Activated naive CD4-positive, alpha-beta T cell treated with anti-CD3 and anti-CD28 coated beads, Interleukin-2, amount 50 U/mL, for 24 hours (primary cell): ENCODE results near the gene PRR15.

Experiments used
- H3K27ac Mint-ChIP-seq: one replicate; pipeline ENCODE4 v1.8.0; 2021; ENCODE audit warnings: mild to moderate bottlenecking, mixed read lengths
- H3K27me3 Mint-ChIP-seq: one replicate; pipeline ENCODE4 v1.8.0; 2021; ENCODE audit warnings: mixed read lengths
- H3K36me3 Mint-ChIP-seq: one replicate; pipeline ENCODE4 v1.8.0; 2021; ENCODE audit warnings: mixed read lengths
- H3K4me1 Mint-ChIP-seq: one replicate; pipeline ENCODE4 v1.8.0; 2021; ENCODE audit warnings: mixed read lengths
- H3K4me3 Mint-ChIP-seq: one replicate; pipeline ENCODE4 v1.8.0; 2021; ENCODE audit warnings: mild to moderate bottlenecking, mixed read lengths
- H3K9me3 Mint-ChIP-seq: one replicate; pipeline ENCODE4 v1.8.0; 2021; ENCODE audit warnings: mixed read lengths

Gene PRR15

DNA sequence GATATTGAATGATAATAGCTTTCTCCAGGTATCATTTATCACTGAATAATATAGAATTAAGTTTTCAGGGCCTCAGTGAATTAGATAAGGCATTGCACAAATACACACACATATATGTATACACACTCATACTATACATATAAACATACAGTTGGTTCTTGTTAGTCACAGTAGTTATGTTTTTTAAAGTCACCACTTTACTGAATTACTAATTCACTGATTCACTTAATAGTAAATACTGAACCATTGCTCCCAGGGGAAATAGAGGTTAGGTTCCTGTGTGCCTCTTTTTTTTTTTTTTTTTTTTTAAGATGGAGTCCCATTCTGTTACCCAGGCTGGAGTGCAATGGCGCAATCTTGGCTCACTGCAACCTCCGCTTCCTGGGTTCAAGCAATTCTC, 33.6 kb downstream of the PRR15 start:
- Mint-ChIP-seq H3K9me3 (no peaks in the 10 kb centered on the region), H3K27ac (no peak overlapping the region), H3K4me1 (no peaks in the 10 kb centered on the region), H3K27me3 (peaks cover 2% of the 10 kb centered on the region), H3K36me3 (no peaks in the 10 kb centered on the region), H3K4me3 (no peak overlapping the region)

DNA sequence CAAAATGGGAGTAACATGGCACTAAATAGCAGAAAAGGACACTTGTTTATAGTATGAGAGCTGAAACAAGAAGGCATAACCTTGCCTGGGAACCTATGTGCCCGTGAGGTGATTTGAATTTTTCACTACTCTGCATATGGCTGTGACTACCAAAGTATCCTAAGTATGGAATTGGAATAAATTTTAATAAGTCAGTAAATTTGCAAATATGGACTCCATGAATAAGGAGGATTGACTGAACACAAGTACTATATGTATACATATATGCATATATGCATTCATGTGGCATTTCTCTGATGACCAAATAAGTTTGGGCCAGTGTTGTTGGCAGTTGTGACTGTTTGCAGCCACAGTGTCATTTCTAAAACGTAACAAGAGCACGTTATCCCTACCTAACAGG, 34.5 kb downstream of the PRR15 start:
- Mint-ChIP-seq H3K36me3 (no peaks in the 10 kb centered on the region), H3K27me3 (peaks cover 2% of the 10 kb centered on the region), H3K4me1 (no peaks in the 10 kb centered on the region), H3K9me3 (no peaks in the 10 kb centered on the region), H3K27ac (no peak overlapping the region), H3K4me3 (no peak overlapping the region)

DNA sequence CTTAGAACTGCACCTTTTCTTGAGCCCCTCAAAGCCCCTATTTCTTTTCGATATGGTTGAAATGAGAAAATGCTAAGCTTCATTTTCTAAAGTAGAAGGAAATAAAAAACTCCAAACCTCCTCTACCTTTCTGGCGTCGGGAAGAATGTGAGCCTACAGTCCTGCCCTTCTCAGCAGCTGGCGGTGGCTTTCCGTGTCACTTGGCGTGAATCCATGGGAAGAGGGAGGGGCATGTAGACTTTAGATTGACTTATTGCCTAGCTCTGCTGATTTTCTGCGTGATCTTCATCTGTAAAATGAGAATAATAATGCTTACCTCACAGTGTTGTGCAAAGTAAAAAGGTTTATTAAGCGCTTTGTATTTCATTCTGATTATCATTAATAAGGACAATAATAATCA, 35.0 kb downstream of the PRR15 start:
- Mint-ChIP-seq H3K36me3 (no peaks in the 10 kb centered on the region), H3K9me3 (no peaks in the 10 kb centered on the region), H3K4me1 (no peaks in the 10 kb centered on the region), H3K27me3 (peaks cover 2% of the 10 kb centered on the region), H3K27ac (no peak overlapping the region), H3K4me3 (no peak overlapping the region)

DNA sequence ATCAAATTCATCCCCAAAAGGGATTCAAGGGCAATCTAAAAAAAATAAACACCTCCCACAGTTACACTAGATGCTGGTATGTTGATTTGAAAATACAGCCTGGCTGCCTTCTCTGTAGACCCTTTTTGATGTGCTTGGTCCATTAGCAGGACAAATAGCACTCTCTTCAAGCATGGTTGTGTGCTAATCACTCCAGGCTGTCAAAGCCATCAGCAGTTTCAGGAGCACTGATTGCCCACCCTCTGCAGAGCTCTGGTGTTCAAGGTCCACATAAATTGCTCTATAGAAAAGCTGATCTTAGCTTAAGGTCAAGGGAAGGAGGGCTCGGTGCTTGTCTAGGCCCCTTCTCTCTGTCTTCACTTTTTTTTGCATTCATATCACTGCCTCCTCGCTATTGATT, 35.4 kb downstream of the PRR15 start:
- peaks cover under 1% of the 10 kb centered on the region for H3K9me3 Mint-ChIP-seq
- no peak overlapping the region for H3K27ac Mint-ChIP-seq
- H3K27me3 Mint-ChIP-seq: peaks cover 2% of the 10 kb centered on the region
- no peaks in the 10 kb centered on the region for H3K36me3 Mint-ChIP-seq
- no peak overlapping the region for H3K4me3 Mint-ChIP-seq
- H3K4me1 Mint-ChIP-seq: no peaks in the 10 kb centered on the region

DNA sequence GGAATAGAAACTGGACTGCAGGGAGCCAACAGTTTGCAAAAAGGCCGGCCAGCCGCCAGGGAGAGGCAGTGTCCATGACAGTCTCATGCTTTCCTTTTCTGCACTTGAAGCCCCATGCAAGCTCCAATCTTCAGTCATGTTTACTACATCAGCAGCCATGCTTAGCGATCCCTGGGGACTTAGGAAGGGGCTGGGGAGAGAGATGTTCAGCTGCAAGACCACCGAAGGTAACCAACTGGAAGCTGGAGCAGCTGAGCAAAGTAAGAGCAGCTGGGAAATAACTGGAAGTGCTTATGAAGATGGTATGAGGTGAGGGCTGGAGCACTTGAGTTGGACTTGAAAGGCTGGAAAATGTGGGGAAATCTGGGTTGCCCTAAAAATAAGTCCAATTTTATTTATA, 37.0 kb downstream of the PRR15 start:
- peaks cover 6% of the 10 kb centered on the region for H3K9me3 Mint-ChIP-seq

DNA sequence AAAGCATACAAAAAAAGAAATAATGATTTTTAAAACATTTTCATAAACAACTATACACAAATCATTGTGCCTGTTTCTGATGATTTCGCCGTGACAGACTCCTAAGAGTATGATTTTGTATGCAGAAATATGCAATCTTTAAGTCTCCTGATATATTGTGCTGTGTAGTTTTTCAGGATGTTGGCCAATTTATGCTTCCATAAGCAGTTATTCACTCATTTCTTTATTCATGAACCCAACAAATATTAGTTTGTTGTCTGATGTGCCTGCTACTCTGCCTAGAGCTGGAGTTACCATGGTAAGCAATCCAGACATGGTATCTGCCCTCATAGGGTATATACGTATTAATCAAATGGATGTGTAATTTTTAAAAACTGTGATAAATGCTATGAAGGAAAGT, 40.4 kb downstream of the PRR15 start:
- no peak overlapping the region for H3K4me3 Mint-ChIP-seq
- no peaks in the 10 kb centered on the region for H3K4me1 Mint-ChIP-seq
- peaks cover 6% of the 10 kb centered on the region for H3K9me3 Mint-ChIP-seq
- peaks cover 3% of the 10 kb centered on the region for H3K27me3 Mint-ChIP-seq
- no peaks in the 10 kb centered on the region for H3K36me3 Mint-ChIP-seq
- no peak overlapping the region for H3K27ac Mint-ChIP-seq

More for the DNA sequence above, 37.0 kb downstream of the PRR15 start:
- Mint-ChIP-seq H3K36me3 (no peaks in the 10 kb centered on the region), H3K27me3 (peaks cover 1% of the 10 kb centered on the region), H3K4me1 (no peaks in the 10 kb centered on the region), H3K27ac (no peak overlapping the region), H3K4me3 (no peak overlapping the region)

DNA sequence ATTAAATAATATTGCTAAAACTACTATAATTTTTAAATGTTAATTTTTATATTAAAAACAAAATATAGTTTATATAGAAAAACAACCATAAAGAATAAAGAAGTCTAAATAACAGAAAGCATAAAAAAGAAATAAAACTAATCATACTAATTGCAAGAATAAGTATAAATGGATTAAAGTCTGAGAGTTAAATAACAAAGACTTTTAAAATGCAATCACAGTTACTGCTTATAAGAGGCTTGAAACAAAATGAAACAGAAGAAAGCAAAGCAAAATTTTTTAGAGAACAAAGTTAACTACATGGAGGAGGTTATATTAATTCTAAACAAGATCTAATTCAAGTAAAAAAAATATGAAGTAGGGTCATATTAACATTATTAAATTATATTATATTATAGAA, 41.1 kb downstream of the PRR15 start:
- H3K27me3 Mint-ChIP-seq: peaks cover 3% of the 10 kb centered on the region
- H3K9me3 Mint-ChIP-seq: peaks cover 6% of the 10 kb centered on the region
- no peaks in the 10 kb centered on the region for H3K4me1 Mint-ChIP-seq
- no peak overlapping the region for H3K27ac Mint-ChIP-seq
- H3K4me3 Mint-ChIP-seq: no peak overlapping the region
- H3K36me3 Mint-ChIP-seq: no peaks in the 10 kb centered on the region

DNA sequence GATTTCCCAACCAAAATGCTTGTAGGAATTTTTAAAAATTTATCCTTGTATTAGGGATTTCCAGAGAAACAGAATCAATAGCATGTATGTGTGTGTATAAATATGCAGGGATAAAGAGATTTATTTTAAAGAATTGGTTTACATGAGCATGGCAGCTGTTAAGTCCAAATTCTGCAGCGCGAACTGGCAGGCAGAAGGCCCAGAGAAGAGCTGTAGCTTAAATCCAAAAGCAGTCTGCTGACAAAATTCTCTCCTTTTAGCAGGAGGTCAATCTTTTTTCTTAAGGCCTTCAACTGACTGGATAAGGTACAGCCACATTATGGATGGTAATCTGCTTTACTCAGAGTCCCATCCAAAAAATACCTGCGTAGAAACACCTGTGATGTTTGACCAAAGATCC, 42.0 kb downstream of the PRR15 start:
- no peaks in the 10 kb centered on the region for H3K4me1 Mint-ChIP-seq
- no peak overlapping the region for H3K4me3 Mint-ChIP-seq
- H3K9me3 Mint-ChIP-seq: peaks cover 6% of the 10 kb centered on the region
- H3K27ac Mint-ChIP-seq: no peak overlapping the region
- no peaks in the 10 kb centered on the region for H3K36me3 Mint-ChIP-seq
- peaks cover 3% of the 10 kb centered on the region for H3K27me3 Mint-ChIP-seq

DNA sequence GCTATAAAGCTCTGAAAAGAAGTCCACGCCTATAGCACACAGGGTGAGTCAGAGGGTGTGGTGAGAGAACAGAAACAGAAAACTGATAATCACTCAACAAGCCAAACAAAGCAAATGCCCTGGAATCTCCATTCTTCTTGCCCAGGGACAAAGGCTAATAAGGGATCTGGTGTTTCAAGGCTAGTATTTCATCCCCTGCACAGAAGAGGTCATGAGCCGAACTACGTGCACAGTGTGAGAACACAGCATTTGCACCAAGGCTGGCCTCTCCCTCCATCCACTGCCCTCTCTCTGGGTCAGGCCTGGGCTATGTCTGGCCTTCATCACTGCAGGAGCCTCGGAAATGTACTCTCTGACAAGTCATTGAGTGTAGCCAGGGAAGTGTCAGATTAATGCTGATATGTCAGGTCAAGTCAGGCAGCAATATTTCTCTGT, 42.7 kb downstream of the PRR15 start:
- Mint-ChIP-seq H3K36me3 (no peaks in the 10 kb centered on the region), H3K27ac (no peak overlapping the region), H3K9me3 (peaks cover 6% of the 10 kb centered on the region), H3K4me1 (no peaks in the 10 kb centered on the region), H3K27me3 (peaks cover 3% of the 10 kb centered on the region), H3K4me3 (no peak overlapping the region)

DNA sequence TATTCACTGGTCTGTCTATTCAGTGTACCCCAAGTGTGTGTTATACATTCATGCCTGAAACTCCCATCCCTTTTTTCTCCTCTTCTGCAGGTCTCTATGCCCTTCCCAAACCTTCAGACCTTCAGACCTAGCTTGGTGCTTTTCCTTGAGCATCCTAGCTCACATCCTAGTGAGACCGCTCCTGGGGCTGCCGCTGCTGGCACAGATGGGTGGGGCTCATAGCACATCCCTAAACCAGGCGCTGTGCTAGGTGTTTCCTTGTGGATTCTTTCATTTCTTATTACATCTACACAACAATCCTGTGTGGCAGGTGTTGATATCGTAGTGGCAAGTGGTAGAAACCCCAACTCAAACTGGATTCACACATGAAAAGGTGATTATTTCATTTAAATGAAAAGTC, 43.2 kb downstream of the PRR15 start:
- H3K4me3 Mint-ChIP-seq: no peak overlapping the region
- no peaks in the 10 kb centered on the region for H3K36me3 Mint-ChIP-seq
- H3K9me3 Mint-ChIP-seq: peaks cover 6% of the 10 kb centered on the region
- H3K4me1 Mint-ChIP-seq: no peaks in the 10 kb centered on the region
- peaks cover 3% of the 10 kb centered on the region for H3K27me3 Mint-ChIP-seq
- no peak overlapping the region for H3K27ac Mint-ChIP-seq

DNA sequence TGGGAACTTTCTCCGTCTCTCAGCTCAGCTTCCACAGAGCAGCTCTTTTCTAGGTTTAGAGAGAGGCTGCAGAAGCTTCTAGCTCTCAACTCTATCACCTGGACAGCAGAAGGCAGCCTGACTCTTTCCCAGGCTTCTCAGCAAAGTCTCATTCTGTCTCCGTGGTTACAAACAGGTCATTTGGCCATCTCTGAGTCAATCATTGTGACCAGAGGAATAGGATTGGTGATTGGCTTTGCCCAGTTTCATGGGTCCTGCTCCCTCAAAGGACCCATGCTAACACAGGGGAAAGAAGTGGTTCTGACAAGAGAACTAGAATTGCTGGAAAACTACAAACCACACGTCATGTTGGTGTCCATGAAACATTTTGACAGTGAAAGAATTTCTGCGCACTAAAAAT, 43.6 kb downstream of the PRR15 start:
- no peaks in the 10 kb centered on the region for H3K4me1 Mint-ChIP-seq
- H3K27me3 Mint-ChIP-seq: peaks cover 3% of the 10 kb centered on the region
- no peak overlapping the region for H3K27ac Mint-ChIP-seq
- no peak overlapping the region for H3K4me3 Mint-ChIP-seq
- no peaks in the 10 kb centered on the region for H3K36me3 Mint-ChIP-seq
- peaks cover 6% of the 10 kb centered on the region for H3K9me3 Mint-ChIP-seq

DNA sequence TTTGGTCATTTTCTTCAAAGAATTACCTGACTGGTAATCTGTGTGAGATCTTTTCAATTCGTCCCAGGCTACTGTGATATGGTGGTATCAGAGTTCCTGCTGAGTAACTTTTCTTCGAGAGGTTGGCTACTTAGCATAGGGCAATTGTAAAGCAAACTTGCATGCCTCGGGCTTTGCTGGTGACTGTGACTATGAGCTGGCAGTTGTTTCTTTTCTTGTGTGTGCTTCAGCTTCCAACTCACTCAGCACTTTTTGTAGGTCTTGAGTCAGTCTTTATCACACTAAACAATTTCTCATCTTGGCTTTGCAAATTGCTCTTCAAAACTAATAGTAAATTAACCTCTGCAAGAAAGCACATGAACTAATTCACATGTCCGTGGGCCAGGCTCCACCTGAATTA, 44.3 kb downstream of the PRR15 start:
- H3K27me3 Mint-ChIP-seq: peaks cover 3% of the 10 kb centered on the region
- H3K4me3 Mint-ChIP-seq: no peak overlapping the region
- no peaks in the 10 kb centered on the region for H3K36me3 Mint-ChIP-seq
- H3K4me1 Mint-ChIP-seq: no peaks in the 10 kb centered on the region
- peaks cover 6% of the 10 kb centered on the region for H3K9me3 Mint-ChIP-seq
- H3K27ac Mint-ChIP-seq: no peak overlapping the region

DNA sequence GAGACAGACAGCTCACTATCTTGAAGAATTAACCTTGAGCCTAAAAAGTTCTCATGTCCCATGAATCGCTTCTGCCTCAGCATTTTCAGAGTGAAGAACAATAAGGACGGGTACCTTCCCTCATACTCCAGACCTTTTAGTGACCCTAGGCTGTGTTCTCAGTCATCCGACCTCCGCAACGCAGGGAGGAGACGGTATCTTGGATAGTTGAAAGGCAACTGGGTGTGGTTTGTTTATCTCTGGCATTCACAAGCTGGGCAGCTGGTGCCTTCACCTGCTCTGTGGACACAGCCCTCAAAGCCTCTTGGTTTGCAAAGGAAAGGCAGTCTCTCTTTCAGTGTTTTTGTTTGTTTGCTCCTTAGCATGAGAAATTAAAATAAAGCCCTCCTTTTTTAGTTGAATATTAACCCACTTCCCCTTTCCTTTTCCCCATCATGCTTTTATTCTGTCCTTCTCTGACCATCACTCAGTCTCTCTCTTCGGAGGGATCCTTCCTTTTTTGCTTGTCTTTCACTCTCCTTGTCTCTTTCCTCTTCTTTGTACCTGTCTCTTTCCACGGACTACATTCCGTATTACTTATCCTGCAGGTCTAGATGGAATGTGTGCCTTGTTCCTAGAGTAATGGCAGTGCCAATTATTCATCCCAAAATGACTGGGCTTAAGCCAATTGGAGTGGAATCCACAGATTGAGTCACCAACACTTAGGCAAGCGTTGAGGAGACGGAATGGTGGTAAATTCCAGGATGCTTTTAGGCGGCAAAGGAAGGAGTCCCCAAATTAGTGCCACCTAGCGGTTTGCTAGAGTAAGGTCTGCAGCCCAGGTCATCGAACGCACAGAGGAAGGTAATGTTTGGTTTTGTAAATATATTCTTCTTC, 45.8 kb downstream of the PRR15 start:
- Mint-ChIP-seq H3K27me3 (peaks cover 5% of the 10 kb centered on the region), H3K27ac (no peak overlapping the region), H3K4me3 (no peak overlapping the region), H3K36me3 (no peaks in the 10 kb centered on the region), H3K9me3 (peaks cover 3% of the 10 kb centered on the region), H3K4me1 (no peaks in the 10 kb centered on the region)

DNA sequence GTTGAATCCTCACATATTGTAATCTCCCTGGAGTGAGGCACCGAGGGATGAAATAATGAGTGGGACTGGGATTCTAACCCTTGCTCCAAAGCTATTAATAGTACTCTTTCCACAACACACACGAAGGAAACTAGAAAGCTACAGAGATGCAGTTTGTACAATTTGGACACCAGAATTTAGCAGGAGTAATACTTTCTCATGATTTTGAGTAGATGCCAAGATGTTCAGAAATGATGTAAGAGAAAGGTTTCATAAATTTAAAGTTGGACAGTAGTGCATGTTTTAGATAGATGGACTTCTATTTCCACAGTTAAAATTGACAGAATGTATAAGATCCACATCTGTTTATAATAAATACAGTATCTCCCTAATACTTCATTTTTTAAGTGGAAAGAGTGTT, 46.5 kb downstream of the PRR15 start:
- no peaks in the 10 kb centered on the region for H3K36me3 Mint-ChIP-seq
- peaks cover 4% of the 10 kb centered on the region for H3K9me3 Mint-ChIP-seq
- no peak overlapping the region for H3K4me3 Mint-ChIP-seq
- peaks cover 5% of the 10 kb centered on the region for H3K27me3 Mint-ChIP-seq
- H3K4me1 Mint-ChIP-seq: no peaks in the 10 kb centered on the region
- H3K27ac Mint-ChIP-seq: no peak overlapping the region

DNA sequence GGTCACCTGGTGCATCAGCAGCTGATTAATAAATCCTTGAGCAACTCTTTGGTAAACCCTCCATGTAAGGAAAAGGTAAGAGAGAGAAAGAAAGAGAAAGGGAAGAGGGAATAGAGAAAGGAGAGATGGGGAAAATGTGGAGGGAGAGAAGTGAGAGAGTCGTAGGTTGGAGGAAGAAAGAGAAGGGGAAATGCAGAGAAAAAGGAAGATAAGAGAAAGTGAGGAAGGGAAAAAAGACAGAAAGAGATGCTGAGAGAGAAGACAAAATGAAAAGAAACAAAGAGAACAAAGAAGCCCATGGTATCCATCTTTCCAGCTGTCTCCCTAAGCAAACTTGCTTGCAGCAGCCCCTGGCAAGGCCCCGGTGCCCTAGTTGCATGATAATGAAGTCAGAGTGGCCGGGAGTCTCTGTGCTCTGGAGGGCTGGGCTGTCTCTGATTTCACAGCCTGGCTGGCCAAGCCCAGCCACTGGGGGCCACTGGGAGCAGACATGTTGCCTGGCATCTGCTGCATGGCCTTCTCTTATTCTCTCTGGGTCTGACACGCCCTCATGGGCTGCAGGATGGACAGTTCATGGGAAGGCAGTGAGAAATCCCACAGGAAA, 48.4 kb downstream of the PRR15 start:
- H3K4me1 Mint-ChIP-seq: no peaks in the 10 kb centered on the region
- H3K36me3 Mint-ChIP-seq: no peaks in the 10 kb centered on the region
- H3K27me3 Mint-ChIP-seq: peaks cover 7% of the 10 kb centered on the region
- H3K9me3 Mint-ChIP-seq: peaks cover 4% of the 10 kb centered on the region
- no peak overlapping the region for H3K27ac Mint-ChIP-seq
- no peak overlapping the region for H3K4me3 Mint-ChIP-seq

DNA sequence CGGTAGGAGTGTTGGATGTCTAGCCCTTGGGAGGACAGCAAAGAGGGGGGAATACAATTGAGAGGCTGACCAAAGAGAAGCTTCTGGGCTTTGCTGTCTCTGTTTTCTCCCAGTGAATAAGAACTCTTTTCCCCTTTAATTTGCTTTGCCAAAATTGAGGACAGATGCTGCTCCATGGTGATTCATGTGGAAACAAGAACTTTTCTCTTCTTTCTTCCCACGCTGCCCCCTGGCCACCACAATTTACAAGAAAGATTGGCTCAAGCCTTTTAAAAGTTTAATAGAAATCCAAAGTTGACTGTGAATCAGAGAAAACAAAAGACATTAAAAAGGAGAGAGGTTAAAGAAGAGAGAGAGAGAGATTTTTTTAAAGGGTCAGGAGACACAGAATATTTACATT, 49.0 kb downstream of the PRR15 start:
- Mint-ChIP-seq H3K27me3 (peaks cover 7% of the 10 kb centered on the region), H3K4me1 (no peaks in the 10 kb centered on the region), H3K4me3 (no peak overlapping the region), H3K27ac (no peak overlapping the region), H3K36me3 (no peaks in the 10 kb centered on the region), H3K9me3 (peaks cover 4% of the 10 kb centered on the region)
